ENCODE measurements around the gene MMP1.
"Not testable (repeated sequence)": the region's sequence is repeated elsewhere in the genome, so short reads cannot be mapped to it uniquely, and the experiment has no call there.

MMP1 gene

GRCh38 chr11:102761646-102762238 is 36.2 kb downstream of the MMP1 start:
- DNase-seq: no peak

GRCh38 chr11:102760344-102761035 is 37.5 kb downstream of the MMP1 start:
- DNase-seq: no peak

GRCh38 chr11:102757823-102758549 is 40.0 kb downstream of the MMP1 start:
- DNase-seq: no peak

GRCh38 chr11:102753267-102753666 is 44.7 kb downstream of the MMP1 start:
- DNase-seq: no peak

GRCh38 chr11:102751673-102752072 is 46.3 kb downstream of the MMP1 start:
- no peak for DNase-seq

- no peak for DNase-seq
Measured at GRCh38 chr11:102749101-102749722, 48.7 kb downstream of the MMP1 start.

- DNase-seq: not testable (repeated sequence)
Measured at GRCh38 chr11:102746746-102747578, 51.0 kb downstream of the MMP1 start.
